ENCODE data around the gene LNP1.
A peak's percentile ranks its signal among the peaks of the same experiment; 100 is the strongest.
"Not testable (repeated sequence)": the region's sequence is repeated elsewhere in the genome, so short reads cannot be mapped to it uniquely, and the experiment has no call there.

Gene LNP1

DNA sequence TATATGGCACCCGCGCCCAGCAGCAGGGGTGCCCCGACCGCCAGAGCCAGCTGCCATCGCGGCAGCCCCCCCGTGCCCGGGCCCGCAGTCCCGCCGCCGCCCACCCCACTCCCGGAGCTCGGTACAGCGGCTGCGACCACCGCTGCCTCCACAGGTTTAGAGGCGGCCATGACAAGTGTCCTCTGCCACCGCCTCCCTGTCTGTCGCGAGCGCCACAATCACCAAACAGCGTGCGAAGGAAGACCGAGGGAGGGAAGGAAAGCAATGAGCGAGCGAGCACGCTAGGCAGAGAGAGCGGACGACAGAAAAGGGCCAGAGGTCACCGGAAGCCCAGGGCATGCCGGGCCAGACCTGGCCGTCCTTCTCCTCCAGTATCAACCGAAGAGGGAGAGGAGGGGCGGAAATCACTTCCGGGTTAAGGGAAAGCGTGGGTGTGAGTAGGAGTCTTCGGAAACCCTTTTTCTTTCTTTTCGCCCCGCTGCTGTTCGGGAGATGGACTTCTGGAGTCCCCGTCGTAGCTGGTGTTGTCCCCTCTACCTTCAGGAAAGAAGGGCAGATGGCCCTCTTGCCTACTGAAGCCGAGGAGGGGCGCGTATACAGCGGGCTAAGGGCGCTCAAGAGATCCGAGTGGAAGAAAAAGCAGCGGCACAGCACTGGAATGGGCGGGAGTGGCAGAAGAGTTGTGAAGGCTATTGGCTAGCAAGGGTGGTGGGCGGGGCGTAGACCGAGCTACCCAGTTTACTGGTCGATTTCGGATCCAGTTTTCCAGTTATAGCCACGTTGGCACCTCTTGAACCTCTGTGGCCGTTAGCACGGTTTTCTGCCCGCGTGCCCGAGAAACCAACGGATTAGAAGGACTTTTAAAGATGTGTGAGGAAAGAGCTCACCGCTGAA lies at the start of gene LNP1, which contains the start of gene TOMM70:
TSS of gene LNP1 (plus strand) at position 760 of the 894 bp plus-strand sequence. CDS start 28,191 bp downstream, outside the sequence.
TSS of gene TOMM70 (minus strand) at position 310 of the 894 bp plus-strand sequence. CDS start at position 170, 140 bp downstream.
- DNase-seq (ENCODE audit: low read depth): peak; percentile 86

DNA sequence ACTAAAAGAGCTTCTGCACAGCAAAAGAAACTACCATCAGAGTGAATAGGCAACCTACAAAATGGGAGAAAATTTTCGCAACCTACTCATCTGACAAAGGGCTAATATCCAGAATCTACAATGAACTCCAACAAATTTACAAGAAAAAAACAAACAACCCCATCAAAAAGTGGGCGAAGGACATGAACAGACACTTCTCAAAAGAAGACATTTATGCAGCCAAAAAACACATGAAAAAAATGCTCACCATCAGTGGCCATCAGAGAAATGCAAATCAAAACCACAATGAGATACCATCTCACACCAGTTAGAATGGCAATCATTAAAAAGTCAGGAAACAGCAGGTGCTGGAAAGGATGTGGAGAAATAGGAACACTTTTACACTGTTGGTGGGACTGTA lies 49.6 kb upstream of the LNP1 start:
- DNase-seq (ENCODE audit: low read depth): not testable (repeated sequence)

DNA sequence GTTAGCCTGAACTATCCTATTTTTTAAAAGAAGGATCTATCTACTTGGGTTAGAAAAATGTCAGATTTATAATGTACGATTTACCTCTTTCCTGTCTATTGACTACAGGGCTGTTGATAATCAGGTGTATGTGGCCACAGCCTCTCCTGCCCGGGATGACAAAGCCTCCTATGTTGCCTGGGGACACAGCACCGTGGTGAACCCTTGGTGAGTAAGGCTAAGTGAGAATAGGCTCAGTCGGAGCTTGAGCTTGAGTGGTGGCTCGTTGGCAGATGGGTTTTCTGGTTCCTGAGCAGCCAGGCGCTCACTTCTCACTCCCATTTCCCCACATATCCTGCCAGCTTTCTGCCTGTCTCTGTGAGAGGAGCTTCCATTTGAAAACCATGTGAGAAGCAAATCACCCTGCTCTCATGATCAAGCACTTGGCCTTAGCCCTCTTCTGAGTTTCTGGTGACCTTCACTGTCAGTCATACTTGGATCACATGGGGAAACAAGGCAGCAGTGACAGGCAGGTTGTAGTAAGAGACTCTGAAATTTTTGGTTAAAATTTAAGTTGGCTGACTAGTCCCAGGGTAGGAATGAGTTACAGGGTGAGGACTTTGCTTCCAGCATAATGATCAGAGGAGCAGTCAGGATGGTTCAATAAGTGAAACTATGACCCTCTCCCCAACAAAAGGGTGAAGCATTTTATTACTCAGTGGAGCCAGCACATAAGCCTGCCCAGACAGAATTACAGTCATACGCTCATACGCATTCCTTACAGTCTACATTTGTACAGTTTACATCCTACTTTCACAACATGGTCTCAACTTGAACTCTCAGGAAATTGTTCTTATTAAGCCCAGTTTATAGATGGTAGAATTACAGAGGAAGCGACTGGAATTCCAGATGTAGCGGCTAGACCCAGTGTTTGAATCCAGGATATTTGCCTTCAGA lies 48.8 kb upstream of the LNP1 start:
- DNase-seq (ENCODE audit: low read depth): peak; percentile 28

GRCh38 chr3:100354850-100355249 lies 46.5 kb upstream of the LNP1 start:
- no peak for DNase-seq (ENCODE audit: low read depth)

- DNase-seq (ENCODE audit: low read depth): no peak
Observed at GRCh38 chr3:100358413-100358812, 42.9 kb upstream of the LNP1 start.

DNA sequence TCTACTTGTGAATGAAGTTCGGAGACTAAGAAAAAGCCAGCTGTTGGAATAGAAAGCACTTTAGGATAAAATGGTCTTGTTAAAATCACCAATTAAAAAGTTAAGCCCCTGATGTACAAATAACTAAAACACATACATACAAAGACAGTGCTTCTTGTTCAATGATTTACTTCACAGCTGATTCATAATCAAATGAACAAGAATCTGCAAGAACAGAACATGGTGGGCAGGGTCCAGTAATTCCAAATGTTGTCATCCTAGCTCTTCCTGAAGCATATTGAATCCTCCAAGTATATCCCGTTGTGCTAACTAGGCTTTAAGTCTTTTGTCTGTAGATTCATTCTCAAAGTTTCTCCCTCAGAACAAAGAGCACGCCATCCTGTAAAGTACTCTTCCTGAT lies 42.3 kb upstream of the LNP1 start:
- DNase-seq (ENCODE audit: low read depth): no peak

DNA sequence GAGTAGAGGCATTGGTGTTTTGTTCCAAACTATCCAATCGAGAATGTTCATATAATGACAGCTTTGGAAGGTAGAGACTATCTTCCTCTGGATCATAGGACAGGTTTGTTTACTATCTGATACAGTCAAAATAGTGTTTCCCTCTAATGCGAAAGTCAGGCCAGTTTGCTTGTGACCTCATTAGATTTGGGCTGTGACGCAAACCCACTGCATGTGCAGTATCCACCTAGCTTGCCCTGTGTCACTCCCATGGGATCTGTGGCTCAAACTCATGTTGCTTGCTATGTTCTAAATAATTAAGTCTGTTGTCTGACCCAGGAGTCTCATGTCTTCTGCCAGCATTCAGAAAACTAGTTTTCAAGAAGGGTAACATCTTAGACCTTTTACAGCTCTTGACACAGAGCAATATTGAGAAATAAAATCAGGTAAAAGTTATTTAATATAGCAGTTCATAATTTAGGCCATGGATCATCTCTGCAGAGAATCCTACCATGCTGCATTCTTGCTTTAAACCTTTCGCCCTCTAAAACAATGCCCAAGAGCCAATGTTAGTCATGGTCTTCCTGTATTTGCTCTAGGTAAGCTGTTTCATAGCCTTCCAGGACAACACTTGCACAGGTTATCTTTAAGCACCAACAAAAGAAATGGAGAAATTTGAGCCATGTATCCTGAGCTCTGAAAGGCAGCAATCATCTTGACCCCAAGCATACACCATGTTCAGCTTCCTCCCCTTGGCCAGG lies 40.4 kb upstream of the LNP1 start:
- DNase-seq (ENCODE audit: low read depth): no peak

- no peak for DNase-seq (ENCODE audit: low read depth)
Observed at GRCh38 chr3:100361897-100362296, 39.4 kb upstream of the LNP1 start.

GRCh38 chr3:100364421-100364820 lies 36.9 kb upstream of the LNP1 start:
- DNase-seq (ENCODE audit: low read depth): no peak

GRCh38 chr3:100366424-100366823 lies 34.9 kb upstream of the LNP1 start:
- DNase-seq (ENCODE audit: low read depth): no peak

GRCh38 chr3:100368441-100368840 lies 32.9 kb upstream of the LNP1 start:
- no peak for DNase-seq (ENCODE audit: low read depth)

- no peak for DNase-seq (ENCODE audit: low read depth)
Observed at GRCh38 chr3:100370756-100371155, 30.6 kb upstream of the LNP1 start.

GRCh38 chr3:100374521-100374920 lies 26.8 kb upstream of the LNP1 start:
- no peak for DNase-seq (ENCODE audit: low read depth)

- DNase-seq (ENCODE audit: low read depth): no peak
Observed at GRCh38 chr3:100376301-100376700, 25.0 kb upstream of the LNP1 start.

- no peak for DNase-seq (ENCODE audit: low read depth)
Observed at GRCh38 chr3:100384733-100385525, 16.4 kb upstream of the LNP1 start.

GRCh38 chr3:100386437-100387074 lies 14.8 kb upstream of the LNP1 start:
- no peak for DNase-seq (ENCODE audit: low read depth)

DNA sequence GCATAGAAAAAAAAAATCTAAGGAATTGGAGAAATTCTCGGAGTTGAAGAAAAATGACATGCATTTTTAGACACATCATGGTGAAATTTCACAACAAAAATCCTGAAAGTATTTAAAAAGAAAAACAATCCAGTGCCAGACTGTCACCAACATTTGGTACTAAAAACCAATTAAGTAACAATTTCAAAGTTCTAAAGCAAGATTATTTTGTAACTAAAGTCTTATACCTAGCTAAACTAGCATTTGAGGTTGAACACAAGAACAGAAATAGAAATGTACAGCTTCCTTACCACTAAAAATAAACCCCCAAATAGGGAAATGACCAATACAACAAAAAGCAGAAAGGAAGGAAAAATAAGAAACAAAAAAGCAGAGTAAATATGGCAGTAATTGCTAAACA lies 12.3 kb upstream of the LNP1 start:
- DNase-seq (ENCODE audit: low read depth): no peak

- DNase-seq (ENCODE audit: low read depth): no peak
Observed at GRCh38 chr3:100395679-100396431, 5.5 kb upstream of the LNP1 start.

DNA sequence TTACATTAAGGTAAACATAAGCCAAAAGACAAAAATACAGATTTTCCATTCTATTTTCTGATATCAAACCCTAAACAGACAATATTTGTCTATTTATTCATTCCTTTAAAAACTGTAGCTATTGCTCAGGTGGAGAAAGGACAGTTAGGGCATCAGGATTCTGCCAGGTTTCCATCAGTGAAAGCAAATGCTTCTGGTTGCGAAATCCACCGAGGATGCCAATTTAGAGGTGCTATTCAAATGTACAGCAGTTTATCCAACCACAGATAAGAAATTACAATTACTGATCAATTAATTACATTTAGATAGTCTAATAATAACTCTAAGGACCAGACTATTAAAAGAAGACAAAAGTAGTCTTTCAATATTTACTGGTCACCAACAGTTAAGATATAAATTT lies 4.4 kb upstream of the LNP1 start:
- DNase-seq (ENCODE audit: low read depth): no peak

All from non-pigmented ciliary epithelial cell (primary cell).